Mammary epithelial cell (primary cell): ENCODE data around the gene DHCR7.

Experiments
- CTCF ChIP-seq, 2 donors: IDR thresholded peaks in 1 of 2; conservative IDR thresholded peaks in 1 of 2; 2 replicates each; pipeline ENCODE4 v1.5.1; 2011 to 2012; ENCODE audit warnings: inconsistent platforms in 2 of 2, low read length in 2 of 2, mild to moderate bottlenecking in 2 of 2, control low read depth in 1 of 2, low read depth in 1 of 2; ENCODE audit not compliant: insufficient read depth in 1 of 2; ENCODE audit errors: extremely low read depth in 1 of 2
- EZH2 ChIP-seq: IDR thresholded peaks from 2 replicates; pipeline ENCODE4 v1.6.1; 2012; ENCODE audit warnings: low read length, inconsistent platforms, borderline replicate concordance

DNA sequence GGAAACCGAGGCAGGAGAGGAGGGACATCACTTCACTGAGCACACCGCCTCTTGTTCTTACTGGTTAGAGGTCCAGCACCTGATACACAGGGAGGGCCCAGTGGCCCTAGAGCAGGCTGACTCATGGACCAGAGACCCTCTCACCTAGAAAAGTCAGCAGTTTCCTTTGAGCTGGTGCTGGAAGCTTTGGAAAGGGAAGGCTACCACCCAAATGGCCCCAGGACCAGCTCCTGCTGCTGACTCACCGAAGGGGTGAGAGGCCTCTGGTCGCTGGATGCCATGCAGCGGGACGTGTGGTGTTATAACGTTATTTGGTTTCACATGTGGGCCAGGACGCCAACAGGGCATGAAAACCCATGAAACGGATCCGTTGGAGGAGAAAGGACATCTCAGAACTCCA is 8.6 kb upstream of the DHCR7 start:
- TF ChIP-seq CTCF (conservative IDR thresholded peaks at IDR 0.05 in 1 of 2, IDR thresholded peaks at IDR 0.05 in 1 of 2; ENCODE audit: extremely low read depth in 1 of 2, insufficient read depth in 1 of 2, low read depth in 1 of 2, low read length in 2 of 2) (no peak), EZH2 (no peak)
